ENCODE data around the gene COL18A1.

DNA sequence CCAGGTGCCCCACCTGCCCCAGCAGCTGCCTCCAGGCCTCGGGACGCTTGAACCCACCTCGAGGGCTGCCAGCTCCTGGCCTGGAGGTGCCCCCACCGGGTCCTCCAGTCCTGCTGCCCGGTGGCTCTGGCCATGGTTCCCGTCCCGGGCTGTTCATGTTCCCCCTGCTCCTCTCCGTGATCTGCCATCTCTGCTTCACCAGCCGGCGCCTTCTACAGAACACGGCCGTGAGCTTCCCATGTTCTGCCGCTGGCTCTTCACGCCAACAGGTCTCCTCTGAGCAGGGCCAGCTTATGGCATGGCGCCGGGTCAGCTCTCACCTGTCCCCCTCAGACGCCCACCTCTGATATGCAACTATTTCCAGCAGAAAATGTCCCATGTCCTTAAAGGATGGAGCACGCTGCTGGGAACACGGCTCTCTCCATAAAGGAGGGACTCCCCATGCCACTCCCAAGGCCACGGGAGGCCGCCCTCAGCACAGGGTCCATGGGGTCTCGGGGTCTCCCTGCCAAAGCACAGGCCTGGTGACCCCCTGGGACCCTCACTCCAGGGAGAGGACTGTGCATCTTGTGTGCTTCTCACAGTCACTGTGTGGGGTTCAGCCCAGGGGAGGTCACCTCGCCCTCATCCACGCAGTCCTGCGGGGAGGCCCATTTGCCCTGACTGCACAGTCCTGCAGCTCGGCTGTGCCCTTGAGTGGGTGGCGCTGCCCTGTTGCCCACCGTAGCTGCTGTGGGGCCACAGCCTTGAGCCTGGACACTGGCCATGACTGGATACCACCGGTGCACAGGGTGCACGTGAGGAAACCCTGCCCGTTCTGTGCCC, 36.7 kb downstream of the COL18A1 start:
- TF ChIP-seq, protein P1, sequence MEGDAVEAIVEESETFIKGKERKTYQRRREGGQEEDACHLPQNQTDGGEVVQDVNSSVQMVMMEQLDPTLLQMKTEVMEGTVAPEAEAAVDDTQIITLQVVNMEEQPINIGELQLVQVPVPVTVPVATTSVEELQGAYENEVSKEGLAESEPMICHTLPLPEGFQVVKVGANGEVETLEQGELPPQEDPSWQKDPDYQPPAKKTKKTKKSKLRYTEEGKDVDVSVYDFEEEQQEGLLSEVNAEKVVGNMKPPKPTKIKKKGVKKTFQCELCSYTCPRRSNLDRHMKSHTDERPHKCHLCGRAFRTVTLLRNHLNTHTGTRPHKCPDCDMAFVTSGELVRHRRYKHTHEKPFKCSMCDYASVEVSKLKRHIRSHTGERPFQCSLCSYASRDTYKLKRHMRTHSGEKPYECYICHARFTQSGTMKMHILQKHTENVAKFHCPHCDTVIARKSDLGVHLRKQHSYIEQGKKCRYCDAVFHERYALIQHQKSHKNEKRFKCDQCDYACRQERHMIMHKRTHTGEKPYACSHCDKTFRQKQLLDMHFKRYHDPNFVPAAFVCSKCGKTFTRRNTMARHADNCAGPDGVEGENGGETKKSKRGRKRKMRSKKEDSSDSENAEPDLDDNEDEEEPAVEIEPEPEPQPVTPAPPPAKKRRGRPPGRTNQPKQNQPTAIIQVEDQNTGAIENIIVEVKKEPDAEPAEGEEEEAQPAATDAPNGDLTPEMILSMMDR (IDR thresholded peaks at IDR 0.05; ENCODE audit: low read depth, low read length): no peak
- TF ChIP-seq, protein P2, sequence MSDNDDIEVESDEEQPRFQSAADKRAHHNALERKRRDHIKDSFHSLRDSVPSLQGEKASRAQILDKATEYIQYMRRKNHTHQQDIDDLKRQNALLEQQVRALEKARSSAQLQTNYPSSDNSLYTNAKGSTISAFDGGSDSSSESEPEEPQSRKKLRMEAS (IDR thresholded peaks at IDR 0.05; ENCODE audit: low read depth, low read length): no peak

All from NB4 (cell line).